H1 (cell line): ENCODE results near the gene SNAP29. TPM values are rescaled to one million over a fixed set of nuclear protein-coding genes. Genes with fewer than 3 reads are reported as not detected.

Experiments
- ASH2L ChIP-seq: fragments of 200-600, 300-600 bp; sonication (generic); IDR thresholded peaks from one replicate; pipeline ENCODE4 v1.7.1; 2017; ENCODE audit warnings: low read length
- ATF2 ChIP-seq: IDR thresholded peaks from 2 replicates; pipeline ENCODE4 v1.6.1; 2012; ENCODE audit warnings: low read length, inconsistent platforms
- CBX8 ChIP-seq: fragments of 300-800, 300-1000 bp; sonication (generic); IDR thresholded peaks from 2 replicates; pipeline ENCODE4 v1.7.1; 2016; ENCODE audit warnings: low read depth, low read length, borderline replicate concordance
- CREB1 ChIP-seq: IDR thresholded peaks from 2 replicates; pipeline ENCODE4 v1.6.1; 2012; ENCODE audit warnings: inconsistent platforms
- PHF8 ChIP-seq: fragments of 200-600 bp; sonication (generic); conservative IDR thresholded peaks from 2 replicates; pipeline ENCODE4 v1.7.1; 2012; ENCODE audit warnings: low read depth, mild to moderate bottlenecking, inconsistent platforms, low read length, moderate library complexity
- POLR2AphosphoS5 ChIP-seq: IDR thresholded peaks from 2 replicates; pipeline ENCODE4 v1.6.1; 2011; ENCODE audit warnings: low read depth, low read length
- SP4 ChIP-seq: IDR thresholded peaks from 2 replicates; pipeline ENCODE4 v1.6.1; 2012; ENCODE audit warnings: low read length, inconsistent platforms
- YY1 ChIP-seq: IDR thresholded peaks from 2 replicates; pipeline ENCODE4 v1.6.1; 2011; ENCODE audit warnings: low read depth, mild to moderate bottlenecking, low read length
- polyA plus RNA-seq, 7 experiments: library from polyadenylated mRNA; depleted of rRNA in 3 of 7; stranded (reverse) in 5 of 7; unstranded in 2 of 7; fragments of >200 nt in 5 of 7; fragments of 200-250 nt in 2 of 7; gene quantifications; 1 replicate in 5 of 7; 2 replicates in 1 of 7; 4 replicates in 1 of 7; pipeline versions ENCODE4 v1.2.1 to v1.2.3, GENCODE V29; 2011 to 2013; ENCODE audit warnings: missing spikeins in 2 of 7, mixed read lengths in 2 of 7
- total RNA-seq: library from RNA; stranded (reverse); fragmentation: NEBNext Ultra II Directional; extraction: Animal tissue kit (Norgen Biotek cat#: 25700); gene quantifications from 2 replicates; pipeline ENCODE4 v1.2.1, GENCODE V29; 2021
- TF ChIP-seq, protein P1 (sequence below): fragments of 300-600 bp; sonication (generic); IDR thresholded peaks from 2 replicates; pipeline ENCODE4 v1.7.1; 2012; ENCODE audit warnings: low read length, moderate library complexity, mild to moderate bottlenecking, inconsistent platforms; ENCODE audit not compliant: insufficient replicate concordance
- TF ChIP-seq, protein P2 (sequence below): IDR thresholded peaks from 2 replicates; pipeline ENCODE4 v1.6.1; 2012; ENCODE audit warnings: inconsistent platforms

SNAP29 gene
- total and polyA plus RNA-seq, 2 of the 8 experiments (the other 6 are each of a cell fraction or from before 2014, with no cell fraction given) = 11.8 to 15.0 TPM

DNA sequence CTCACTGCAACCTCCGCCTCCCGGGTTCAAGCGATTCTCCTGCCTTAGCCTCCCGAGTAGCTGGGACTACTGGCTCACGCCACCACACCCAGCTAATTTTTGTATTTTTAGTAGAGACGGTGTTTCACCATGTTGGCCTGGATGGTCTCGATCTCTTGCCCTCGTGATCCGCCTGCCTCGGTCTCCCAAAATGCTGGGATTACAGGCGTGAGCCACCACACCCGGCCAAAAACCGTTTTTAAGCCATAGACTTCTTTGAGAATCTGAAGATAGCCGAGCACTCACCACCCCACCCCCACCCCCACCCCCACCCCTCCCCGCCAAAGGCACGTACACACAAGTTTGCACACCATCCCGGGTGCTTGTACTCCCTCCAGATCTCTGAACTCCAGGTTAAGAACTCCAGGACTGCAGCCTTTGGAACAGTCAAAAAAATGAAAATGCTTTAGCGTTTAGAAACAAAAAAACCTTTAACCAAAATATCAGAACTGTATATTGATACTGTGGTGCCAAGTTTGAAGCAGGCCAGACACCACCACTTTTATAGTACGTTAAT lies 59.9 kb downstream of the SNAP29 start (continued):
- TF ChIP-seq, protein P1, sequence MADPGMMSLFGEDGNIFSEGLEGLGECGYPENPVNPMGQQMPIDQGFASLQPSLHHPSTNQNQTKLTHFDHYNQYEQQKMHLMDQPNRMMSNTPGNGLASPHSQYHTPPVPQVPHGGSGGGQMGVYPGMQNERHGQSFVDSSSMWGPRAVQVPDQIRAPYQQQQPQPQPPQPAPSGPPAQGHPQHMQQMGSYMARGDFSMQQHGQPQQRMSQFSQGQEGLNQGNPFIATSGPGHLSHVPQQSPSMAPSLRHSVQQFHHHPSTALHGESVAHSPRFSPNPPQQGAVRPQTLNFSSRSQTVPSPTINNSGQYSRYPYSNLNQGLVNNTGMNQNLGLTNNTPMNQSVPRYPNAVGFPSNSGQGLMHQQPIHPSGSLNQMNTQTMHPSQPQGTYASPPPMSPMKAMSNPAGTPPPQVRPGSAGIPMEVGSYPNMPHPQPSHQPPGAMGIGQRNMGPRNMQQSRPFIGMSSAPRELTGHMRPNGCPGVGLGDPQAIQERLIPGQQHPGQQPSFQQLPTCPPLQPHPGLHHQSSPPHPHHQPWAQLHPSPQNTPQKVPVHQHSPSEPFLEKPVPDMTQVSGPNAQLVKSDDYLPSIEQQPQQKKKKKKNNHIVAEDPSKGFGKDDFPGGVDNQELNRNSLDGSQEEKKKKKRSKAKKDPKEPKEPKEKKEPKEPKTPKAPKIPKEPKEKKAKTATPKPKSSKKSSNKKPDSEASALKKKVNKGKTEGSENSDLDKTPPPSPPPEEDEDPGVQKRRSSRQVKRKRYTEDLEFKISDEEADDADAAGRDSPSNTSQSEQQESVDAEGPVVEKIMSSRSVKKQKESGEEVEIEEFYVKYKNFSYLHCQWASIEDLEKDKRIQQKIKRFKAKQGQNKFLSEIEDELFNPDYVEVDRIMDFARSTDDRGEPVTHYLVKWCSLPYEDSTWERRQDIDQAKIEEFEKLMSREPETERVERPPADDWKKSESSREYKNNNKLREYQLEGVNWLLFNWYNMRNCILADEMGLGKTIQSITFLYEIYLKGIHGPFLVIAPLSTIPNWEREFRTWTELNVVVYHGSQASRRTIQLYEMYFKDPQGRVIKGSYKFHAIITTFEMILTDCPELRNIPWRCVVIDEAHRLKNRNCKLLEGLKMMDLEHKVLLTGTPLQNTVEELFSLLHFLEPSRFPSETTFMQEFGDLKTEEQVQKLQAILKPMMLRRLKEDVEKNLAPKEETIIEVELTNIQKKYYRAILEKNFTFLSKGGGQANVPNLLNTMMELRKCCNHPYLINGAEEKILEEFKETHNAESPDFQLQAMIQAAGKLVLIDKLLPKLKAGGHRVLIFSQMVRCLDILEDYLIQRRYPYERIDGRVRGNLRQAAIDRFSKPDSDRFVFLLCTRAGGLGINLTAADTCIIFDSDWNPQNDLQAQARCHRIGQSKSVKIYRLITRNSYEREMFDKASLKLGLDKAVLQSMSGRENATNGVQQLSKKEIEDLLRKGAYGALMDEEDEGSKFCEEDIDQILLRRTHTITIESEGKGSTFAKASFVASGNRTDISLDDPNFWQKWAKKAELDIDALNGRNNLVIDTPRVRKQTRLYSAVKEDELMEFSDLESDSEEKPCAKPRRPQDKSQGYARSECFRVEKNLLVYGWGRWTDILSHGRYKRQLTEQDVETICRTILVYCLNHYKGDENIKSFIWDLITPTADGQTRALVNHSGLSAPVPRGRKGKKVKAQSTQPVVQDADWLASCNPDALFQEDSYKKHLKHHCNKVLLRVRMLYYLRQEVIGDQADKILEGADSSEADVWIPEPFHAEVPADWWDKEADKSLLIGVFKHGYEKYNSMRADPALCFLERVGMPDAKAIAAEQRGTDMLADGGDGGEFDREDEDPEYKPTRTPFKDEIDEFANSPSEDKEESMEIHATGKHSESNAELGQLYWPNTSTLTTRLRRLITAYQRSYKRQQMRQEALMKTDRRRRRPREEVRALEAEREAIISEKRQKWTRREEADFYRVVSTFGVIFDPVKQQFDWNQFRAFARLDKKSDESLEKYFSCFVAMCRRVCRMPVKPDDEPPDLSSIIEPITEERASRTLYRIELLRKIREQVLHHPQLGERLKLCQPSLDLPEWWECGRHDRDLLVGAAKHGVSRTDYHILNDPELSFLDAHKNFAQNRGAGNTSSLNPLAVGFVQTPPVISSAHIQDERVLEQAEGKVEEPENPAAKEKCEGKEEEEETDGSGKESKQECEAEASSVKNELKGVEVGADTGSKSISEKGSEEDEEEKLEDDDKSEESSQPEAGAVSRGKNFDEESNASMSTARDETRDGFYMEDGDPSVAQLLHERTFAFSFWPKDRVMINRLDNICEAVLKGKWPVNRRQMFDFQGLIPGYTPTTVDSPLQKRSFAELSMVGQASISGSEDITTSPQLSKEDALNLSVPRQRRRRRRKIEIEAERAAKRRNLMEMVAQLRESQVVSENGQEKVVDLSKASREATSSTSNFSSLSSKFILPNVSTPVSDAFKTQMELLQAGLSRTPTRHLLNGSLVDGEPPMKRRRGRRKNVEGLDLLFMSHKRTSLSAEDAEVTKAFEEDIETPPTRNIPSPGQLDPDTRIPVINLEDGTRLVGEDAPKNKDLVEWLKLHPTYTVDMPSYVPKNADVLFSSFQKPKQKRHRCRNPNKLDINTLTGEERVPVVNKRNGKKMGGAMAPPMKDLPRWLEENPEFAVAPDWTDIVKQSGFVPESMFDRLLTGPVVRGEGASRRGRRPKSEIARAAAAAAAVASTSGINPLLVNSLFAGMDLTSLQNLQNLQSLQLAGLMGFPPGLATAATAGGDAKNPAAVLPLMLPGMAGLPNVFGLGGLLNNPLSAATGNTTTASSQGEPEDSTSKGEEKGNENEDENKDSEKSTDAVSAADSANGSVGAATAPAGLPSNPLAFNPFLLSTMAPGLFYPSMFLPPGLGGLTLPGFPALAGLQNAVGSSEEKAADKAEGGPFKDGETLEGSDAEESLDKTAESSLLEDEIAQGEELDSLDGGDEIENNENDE = no peak
- no peak for TF ChIP-seq POLR2AphosphoS5
- TF ChIP-seq ASH2L = no peak
- TF ChIP-seq YY1 = no peak
- TF ChIP-seq ATF2 = no peak
- no peak for TF ChIP-seq CBX8
- no peak for TF ChIP-seq CREB1
- TF ChIP-seq PHF8 = no peak
- TF ChIP-seq SP4 = no peak
- TF ChIP-seq, protein P2, sequence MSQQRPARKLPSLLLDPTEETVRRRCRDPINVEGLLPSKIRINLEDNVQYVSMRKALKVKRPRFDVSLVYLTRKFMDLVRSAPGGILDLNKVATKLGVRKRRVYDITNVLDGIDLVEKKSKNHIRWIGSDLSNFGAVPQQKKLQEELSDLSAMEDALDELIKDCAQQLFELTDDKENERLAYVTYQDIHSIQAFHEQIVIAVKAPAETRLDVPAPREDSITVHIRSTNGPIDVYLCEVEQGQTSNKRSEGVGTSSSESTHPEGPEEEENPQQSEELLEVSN = no peak
